A549 (cell line): Measurements from ENCODE around the gene QRSL1. TPM values are rescaled to one million over a fixed set of nuclear protein-coding genes. Genes with fewer than 3 reads are reported as not detected.

ENCODE experiments used
- ATAC-seq, 2 experiments: fragments of 200-7000 bp in 1 of 2; fragments of >200 bp in 1 of 2; cut with Nextera tagmentation in 1 of 2; cut with Tn5 transposase in 1 of 2; 3 replicates each; pipeline versions ENCODE4 v1.8.0 to v1.9.1; 2018 to 2020; ENCODE audit warnings: mild to moderate bottlenecking in 1 of 2, moderate library complexity in 1 of 2
- CTCF ChIA-PET: fragments of 300-600 bp; sonication (Branson Sonifier 250); formaldehyde crosslinking; extraction: SDS; loops from one replicate; lab custom pipeline; 2021; ENCODE audit warnings: antibody characterized with exemption, inconsistent platforms; lab: Yijun Ruan, JAX
- POLR2A ChIA-PET: fragments of 350-600 bp; formaldehyde crosslinking; extraction: SDS; loops from one replicate; lab custom pipeline; 2021; ENCODE audit warnings: antibody characterized with exemption, inconsistent platforms; lab: Yijun Ruan, JAX
- DNase-seq, 2 experiments: peaks; one replicate each; pipeline versions ENCODE4 v3.0.0 to v3.0.0-alpha.2; 2011 to 2016; ENCODE audit warnings: low read depth in 1 of 2, low spot score in 1 of 2
- FAIRE-seq: peaks from 2 replicates; lab custom pipeline; 2011; peaks lifted over from hg19 to GRCh38; lab: Jason Lieb, UNC
- H3K27ac ChIP-seq, 2 experiments: fragments of >200 bp; sonication (Bioruptor Twin); formaldehyde crosslinking; 3 replicates each; pipeline ENCODE4 v1.5.1; 2016 to 2017
- H3K4me1 ChIP-seq: fragments of >200 bp; sonication (Bioruptor Twin); formaldehyde crosslinking; 3 replicates; pipeline ENCODE4 v1.6.1; 2016
- H3K4me2 ChIP-seq: fragments of >200 bp; sonication (Bioruptor Twin); formaldehyde crosslinking; 3 replicates; pipeline ENCODE4 v1.6.1; 2016
- H3K4me3 ChIP-seq: fragments of >200 bp; sonication (Bioruptor Twin); formaldehyde crosslinking; 3 replicates; pipeline ENCODE4 v1.5.1; 2016
- H3K9me3 ChIP-seq: fragments of >200 bp; sonication (Bioruptor Twin); formaldehyde crosslinking; 3 replicates; pipeline ENCODE4 v1.6.1; 2016
- FOSB ChIP-seq: fragments of 250-450 bp; sonication (Bioruptor Pico); IDR thresholded peaks from 2 replicates; pipeline ENCODE4 v1.5.0; 2020; ENCODE audit warnings: mild to moderate bottlenecking, moderate library complexity
- HEYL ChIP-seq: fragments of 250-450 bp; sonication (Bioruptor Pico); IDR thresholded peaks from 2 replicates; pipeline ENCODE4 v1.8.0; 2021; ENCODE audit warnings: mild to moderate bottlenecking, moderate library complexity
- HOXB13 ChIP-seq: fragments of 250-450 bp; sonication (Bioruptor Pico); IDR thresholded peaks from 2 replicates; pipeline ENCODE4 v1.5.0; 2020; ENCODE audit warnings: low read depth, mild to moderate bottlenecking, moderate library complexity
- HOXB5 ChIP-seq: fragments of 250-450 bp; sonication (Bioruptor Pico); IDR thresholded peaks from 2 replicates; pipeline ENCODE4 v1.5.0; 2020; ENCODE audit warnings: mild to moderate bottlenecking, moderate library complexity
- JUN ChIP-seq, 2 experiments: fragments of >200 bp; sonication (Bioruptor Twin); formaldehyde crosslinking; IDR thresholded peaks; 2 replicates in 1 of 2; 3 replicates in 1 of 2; pipeline ENCODE4 v1.6.1; 2016 to 2017
- JUNB ChIP-seq: fragments of >200 bp; sonication (Bioruptor Twin); formaldehyde crosslinking; IDR thresholded peaks from 2 replicates; pipeline ENCODE4 v1.6.1; 2016
- MAZ ChIP-seq: fragments of 150-350 bp; IDR thresholded peaks from 2 replicates; pipeline ENCODE4 v1.6.1; 2014; ENCODE audit warnings: antibody characterized with exemption, low read depth, low read length, borderline replicate concordance
- NFE2L2 ChIP-seq: fragments of 150-350 bp; conservative IDR thresholded peaks from 2 replicates; pipeline ENCODE4 v1.6.1; 2014; ENCODE audit warnings: low read length
- NR3C1 ChIP-seq: fragments of >200 bp; sonication (Bioruptor Twin); formaldehyde crosslinking; IDR thresholded peaks from 3 replicates; pipeline ENCODE4 v1.6.1; 2017
- WGBS: methylation state at CpG from one replicate; pipeline ENCODE4 v1.1.6; 2017; ENCODE audit errors: missing lambda C conversion rate; 5-methylcytosine and 5-hydroxymethylcytosine counted together
- polyA plus RNA-seq, 4 experiments: library from polyadenylated mRNA; depleted of rRNA in 3 of 4; stranded (reverse); fragments of >200 nt; fragmentation: RNase III in 1 of 4; extraction: RNeasy Plus Mini Kit Qiagen cat#74134 plus additional on column Dnase treatment in 1 of 4; gene quantifications; 2 replicates in 3 of 4; 3 replicates in 1 of 4; pipeline ENCODE4 v1.2.3, GENCODE V29; 2011 to 2017
- TF ChIP-seq, protein P1 (sequence below): IDR thresholded peaks from 2 replicates; pipeline ENCODE4 v1.6.1; 2012; ENCODE audit warnings: low read depth, borderline replicate concordance
- TF ChIP-seq, protein P2 (sequence below): fragments of 250-450 bp; sonication (Bioruptor Pico); IDR thresholded peaks from 2 replicates; pipeline ENCODE4 v1.5.0; 2020; ENCODE audit warnings: low read depth, mild to moderate bottlenecking, moderate library complexity
- TF ChIP-seq, protein P3 (sequence below): fragments of >200 bp; sonication (Bioruptor Twin); formaldehyde crosslinking; IDR thresholded peaks from 3 replicates; pipeline ENCODE4 v1.6.1; 2016
- TF ChIP-seq, protein P4 (sequence below): fragments of 200-600 bp; sonication (generic); IDR thresholded peaks from 2 replicates; pipeline ENCODE4 v1.6.1; 2016; ENCODE audit warnings: antibody characterized with exemption, mild to moderate bottlenecking, moderate library complexity
- TF ChIP-seq, protein P5 (sequence below): fragments of 250-450 bp; sonication (Bioruptor Pico); IDR thresholded peaks from 2 replicates; pipeline ENCODE4 v1.5.0; 2021; ENCODE audit warnings: mild to moderate bottlenecking, moderate library complexity, borderline replicate concordance

The QRSL1 gene
- polyA plus RNA-seq, 2 of the 4 experiments (the other 2 are of a cell fraction): 11.5 to 15.9 TPM

DNA sequence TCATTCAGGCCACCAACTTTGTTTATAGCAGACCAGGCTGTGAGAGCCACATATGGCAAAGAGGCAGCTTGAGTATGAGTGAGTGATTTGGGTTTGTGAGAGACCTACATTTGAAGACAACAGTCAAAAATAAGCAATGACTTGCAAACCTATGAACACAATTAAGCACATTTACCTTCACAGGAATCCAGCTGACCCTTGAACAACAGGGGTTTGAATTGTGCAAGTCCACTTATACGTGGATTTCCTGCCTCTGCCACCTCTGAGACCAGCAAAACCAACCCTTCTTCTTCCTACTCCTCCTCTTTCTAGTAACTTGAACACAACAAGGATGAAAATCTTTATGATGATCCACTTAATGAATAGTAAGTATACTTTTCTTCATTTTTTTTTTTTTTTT, 10.2 kb upstream of the QRSL1 start:
- ATAC-seq: no peak
- no peak for TF ChIP-seq JUN (IDR thresholded peaks at IDR 0.05)
- no peak for TF ChIP-seq JUNB
- TF ChIP-seq, protein P1, sequence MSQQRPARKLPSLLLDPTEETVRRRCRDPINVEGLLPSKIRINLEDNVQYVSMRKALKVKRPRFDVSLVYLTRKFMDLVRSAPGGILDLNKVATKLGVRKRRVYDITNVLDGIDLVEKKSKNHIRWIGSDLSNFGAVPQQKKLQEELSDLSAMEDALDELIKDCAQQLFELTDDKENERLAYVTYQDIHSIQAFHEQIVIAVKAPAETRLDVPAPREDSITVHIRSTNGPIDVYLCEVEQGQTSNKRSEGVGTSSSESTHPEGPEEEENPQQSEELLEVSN: no peak
- no peak for TF ChIP-seq HOXB5
- no peak for TF ChIP-seq HOXB13 (CRISPR knock-in tag)
- TF ChIP-seq, protein P2, sequence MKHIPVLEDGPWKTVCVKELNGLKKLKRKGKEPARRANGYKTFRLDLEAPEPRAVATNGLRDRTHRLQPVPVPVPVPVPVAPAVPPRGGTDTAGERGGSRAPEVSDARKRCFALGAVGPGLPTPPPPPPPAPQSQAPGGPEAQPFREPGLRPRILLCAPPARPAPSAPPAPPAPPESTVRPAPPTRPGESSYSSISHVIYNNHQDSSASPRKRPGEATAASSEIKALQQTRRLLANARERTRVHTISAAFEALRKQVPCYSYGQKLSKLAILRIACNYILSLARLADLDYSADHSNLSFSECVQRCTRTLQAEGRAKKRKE (CRISPR knock-in tag): no peak
- no peak for TF ChIP-seq NFE2L2
- no peak for TF ChIP-seq NR3C1
- Histone ChIP-seq H3K27ac (no peak overlapping the region), H3K9me3 (no peaks in the 10 kb centered on the region), H3K4me1 (no peaks in the 10 kb centered on the region), H3K4me2 (no peak overlapping the region), H3K4me3 (no peak overlapping the region)
- FAIRE-seq: no peak
- POLR2A ChIA-PET: no interaction called here
- no peak for DNase-seq
- CTCF ChIA-PET: interaction anchor here (1.7 kb wide), 1 partner anchor 10 kb away, joined by 5 read pairs; no protein-coding TSS in a partner anchor
- 79% methylated on average over 1 of the region's 1 CpG for WGBS

DNA sequence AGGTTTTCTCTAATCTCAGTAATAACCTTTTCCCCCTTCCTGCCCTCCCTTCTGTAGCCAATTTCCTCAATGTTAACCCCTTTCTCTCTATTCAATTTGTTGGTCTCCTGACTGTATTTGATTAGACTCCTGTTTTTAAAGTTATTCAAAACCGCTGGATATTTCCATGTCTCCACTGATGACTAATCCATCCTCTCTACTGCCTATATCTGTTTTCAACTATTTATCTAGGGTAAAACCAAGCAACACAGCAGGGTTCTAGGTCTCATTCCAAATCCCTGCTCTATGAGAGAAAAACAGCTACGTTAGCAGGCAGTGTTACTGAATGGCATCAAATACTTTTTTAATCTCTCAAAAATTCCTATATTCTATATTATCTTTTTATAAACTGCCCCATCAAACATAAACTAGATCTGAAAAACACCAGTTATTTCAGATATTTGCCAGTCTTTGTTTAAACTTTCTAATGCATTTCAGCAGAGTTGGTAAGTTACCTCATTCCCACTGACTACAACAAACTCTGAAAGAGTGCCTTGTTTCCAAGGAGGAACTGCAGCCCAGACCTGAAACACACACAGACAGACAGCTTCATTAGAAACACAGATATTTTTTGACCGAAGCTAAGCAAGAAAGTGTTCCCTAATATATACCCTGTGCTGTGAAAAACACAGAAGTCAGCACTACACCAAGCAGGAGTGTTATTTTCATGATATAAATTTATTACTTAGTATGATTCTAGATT, 8.3 kb upstream of the QRSL1 start:
- Histone ChIP-seq H3K4me3 (no peak overlapping the region), H3K27ac (no peak overlapping the region), H3K9me3 (no peaks in the 10 kb centered on the region), H3K4me2 (no peak overlapping the region), H3K4me1 (no peaks in the 10 kb centered on the region)
- 90% methylated on average over 3 of the region's 3 CpGs for WGBS
- no peak for ATAC-seq
- DNase-seq: no peak
- ChIA-PET CTCF (interaction anchor here (0.7 to 1.3 kb wide), 4 partner anchors 11 to 358 kb away, joined by 3 to 5 read pairs (median 4); no protein-coding TSS in a partner anchor), POLR2A (no interaction called here)
- TF ChIP-seq, protein P3, sequence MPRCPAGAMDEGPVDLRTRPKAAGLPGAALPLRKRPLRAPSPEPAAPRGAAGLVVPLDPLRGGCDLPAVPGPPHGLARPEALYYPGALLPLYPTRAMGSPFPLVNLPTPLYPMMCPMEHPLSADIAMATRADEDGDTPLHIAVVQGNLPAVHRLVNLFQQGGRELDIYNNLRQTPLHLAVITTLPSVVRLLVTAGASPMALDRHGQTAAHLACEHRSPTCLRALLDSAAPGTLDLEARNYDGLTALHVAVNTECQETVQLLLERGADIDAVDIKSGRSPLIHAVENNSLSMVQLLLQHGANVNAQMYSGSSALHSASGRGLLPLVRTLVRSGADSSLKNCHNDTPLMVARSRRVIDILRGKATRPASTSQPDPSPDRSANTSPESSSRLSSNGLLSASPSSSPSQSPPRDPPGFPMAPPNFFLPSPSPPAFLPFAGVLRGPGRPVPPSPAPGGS: no peak
- TF ChIP-seq FOSB (CRISPR knock-in tag): no peak
- TF ChIP-seq HEYL (CRISPR knock-in tag): no peak
- TF ChIP-seq JUN (IDR thresholded peaks at IDR 0.05): no peak
- TF ChIP-seq MAZ: no peak
- TF ChIP-seq, protein P4, sequence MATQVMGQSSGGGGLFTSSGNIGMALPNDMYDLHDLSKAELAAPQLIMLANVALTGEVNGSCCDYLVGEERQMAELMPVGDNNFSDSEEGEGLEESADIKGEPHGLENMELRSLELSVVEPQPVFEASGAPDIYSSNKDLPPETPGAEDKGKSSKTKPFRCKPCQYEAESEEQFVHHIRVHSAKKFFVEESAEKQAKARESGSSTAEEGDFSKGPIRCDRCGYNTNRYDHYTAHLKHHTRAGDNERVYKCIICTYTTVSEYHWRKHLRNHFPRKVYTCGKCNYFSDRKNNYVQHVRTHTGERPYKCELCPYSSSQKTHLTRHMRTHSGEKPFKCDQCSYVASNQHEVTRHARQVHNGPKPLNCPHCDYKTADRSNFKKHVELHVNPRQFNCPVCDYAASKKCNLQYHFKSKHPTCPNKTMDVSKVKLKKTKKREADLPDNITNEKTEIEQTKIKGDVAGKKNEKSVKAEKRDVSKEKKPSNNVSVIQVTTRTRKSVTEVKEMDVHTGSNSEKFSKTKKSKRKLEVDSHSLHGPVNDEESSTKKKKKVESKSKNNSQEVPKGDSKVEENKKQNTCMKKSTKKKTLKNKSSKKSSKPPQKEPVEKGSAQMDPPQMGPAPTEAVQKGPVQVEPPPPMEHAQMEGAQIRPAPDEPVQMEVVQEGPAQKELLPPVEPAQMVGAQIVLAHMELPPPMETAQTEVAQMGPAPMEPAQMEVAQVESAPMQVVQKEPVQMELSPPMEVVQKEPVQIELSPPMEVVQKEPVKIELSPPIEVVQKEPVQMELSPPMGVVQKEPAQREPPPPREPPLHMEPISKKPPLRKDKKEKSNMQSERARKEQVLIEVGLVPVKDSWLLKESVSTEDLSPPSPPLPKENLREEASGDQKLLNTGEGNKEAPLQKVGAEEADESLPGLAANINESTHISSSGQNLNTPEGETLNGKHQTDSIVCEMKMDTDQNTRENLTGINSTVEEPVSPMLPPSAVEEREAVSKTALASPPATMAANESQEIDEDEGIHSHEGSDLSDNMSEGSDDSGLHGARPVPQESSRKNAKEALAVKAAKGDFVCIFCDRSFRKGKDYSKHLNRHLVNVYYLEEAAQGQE: no peak
- TF ChIP-seq, protein P5, sequence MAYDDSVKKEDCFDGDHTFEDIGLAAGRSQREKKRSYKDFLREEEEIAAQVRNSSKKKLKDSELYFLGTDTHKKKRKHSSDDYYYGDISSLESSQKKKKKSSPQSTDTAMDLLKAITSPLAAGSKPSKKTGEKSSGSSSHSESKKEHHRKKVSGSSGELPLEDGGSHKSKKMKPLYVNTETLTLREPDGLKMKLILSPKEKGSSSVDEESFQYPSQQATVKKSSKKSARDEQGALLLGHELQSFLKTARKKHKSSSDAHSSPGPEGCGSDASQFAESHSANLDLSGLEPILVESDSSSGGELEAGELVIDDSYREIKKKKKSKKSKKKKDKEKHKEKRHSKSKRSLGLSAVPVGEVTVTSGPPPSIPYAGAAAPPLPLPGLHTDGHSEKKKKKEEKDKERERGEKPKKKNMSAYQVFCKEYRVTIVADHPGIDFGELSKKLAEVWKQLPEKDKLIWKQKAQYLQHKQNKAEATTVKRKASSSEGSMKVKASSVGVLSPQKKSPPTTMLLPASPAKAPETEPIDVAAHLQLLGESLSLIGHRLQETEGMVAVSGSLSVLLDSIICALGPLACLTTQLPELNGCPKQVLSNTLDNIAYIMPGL (CRISPR knock-in tag): no peak
- no peak for TF ChIP-seq NR3C1
- FAIRE-seq: no peak
